Activated T-helper 17 cell treated with anti-CD3 and anti-CD28 coated beads, Interleukin-2, amount 50 U/mL, for 72 hours (primary cell): ENCODE data around the gene TRIM8. TPM values are rescaled to one million over a fixed set of nuclear protein-coding genes. Genes with fewer than 3 reads are reported as not detected.
A peak's percentile ranks its signal among the peaks of the same experiment; 100 is the strongest.

Experiments
- ATAC-seq: fragments of 150-1000 bp; cut with Tn5 transposase; replicated peaks from 2 replicates; pipeline ENCODE4 v1.10.0; 2021; ENCODE audit warnings: mild to moderate bottlenecking, moderate library complexity
- H3K27ac Mint-ChIP-seq: one replicate; pipeline ENCODE4 v1.8.0; 2022; ENCODE audit warnings: mixed read lengths
- H3K27me3 Mint-ChIP-seq: one replicate; pipeline ENCODE4 v1.8.0; 2022; ENCODE audit warnings: mixed read lengths
- H3K36me3 Mint-ChIP-seq: one replicate; pipeline ENCODE4 v1.8.0; 2022; ENCODE audit warnings: low read depth, mild to moderate bottlenecking, mixed read lengths
- H3K4me1 Mint-ChIP-seq: one replicate; pipeline ENCODE4 v1.8.0; 2022; ENCODE audit warnings: mixed read lengths
- H3K4me3 Mint-ChIP-seq: one replicate; pipeline ENCODE4 v1.8.0; 2022; ENCODE audit warnings: mild to moderate bottlenecking, mixed read lengths
- H3K9me3 Mint-ChIP-seq: one replicate; pipeline ENCODE4 v1.8.0; 2022; ENCODE audit warnings: mixed read lengths
- total RNA-seq, 2 donors: library from RNA; stranded (reverse); gene quantifications; one replicate each; pipeline ENCODE4 v1.2.3, GENCODE V29; 2022

Gene TRIM8
- total RNA-seq, 2 donors from 2014 or later = 60.0 to 73.9 TPM

- no peak for ATAC-seq
- no peaks in the 10 kb centered on the region for H3K36me3 Mint-ChIP-seq
- no peaks in the 10 kb centered on the region for H3K9me3 Mint-ChIP-seq
- H3K27me3 Mint-ChIP-seq = no peaks in the 10 kb centered on the region
- peak overlapping the region; percentile 93 for H3K27ac Mint-ChIP-seq
- H3K4me3 Mint-ChIP-seq = peak overlapping the region; percentile 57
- H3K4me1 Mint-ChIP-seq = peaks cover 31% of the 10 kb centered on the region
These were observed 10.4 kb upstream of the TRIM8 start for GRCh38 chr10:102633848-102634247.

GRCh38 chr10:102634686-102635085 lies 9.6 kb upstream of the TRIM8 start:
- no peaks in the 10 kb centered on the region for H3K9me3 Mint-ChIP-seq
- no peak for ATAC-seq
- H3K4me3 Mint-ChIP-seq = peak overlapping the region; percentile 57
- H3K27me3 Mint-ChIP-seq = no peaks in the 10 kb centered on the region
- peak overlapping the region; percentile 61 for H3K27ac Mint-ChIP-seq
- peaks cover 31% of the 10 kb centered on the region for H3K4me1 Mint-ChIP-seq
- no peaks in the 10 kb centered on the region for H3K36me3 Mint-ChIP-seq

- no peaks in the 10 kb centered on the region for H3K36me3 Mint-ChIP-seq
These were observed 8.9 kb upstream of the TRIM8 start for GRCh38 chr10:102635377-102635776.

GRCh38 chr10:102639537-102639936 lies 4.7 kb upstream of the TRIM8 start:
- no peak overlapping the region for H3K4me3 Mint-ChIP-seq
- peaks cover 1% of the 10 kb centered on the region for H3K36me3 Mint-ChIP-seq
- no peak for ATAC-seq
- H3K27me3 Mint-ChIP-seq = no peaks in the 10 kb centered on the region
- peaks cover 23% of the 10 kb centered on the region for H3K4me1 Mint-ChIP-seq
- no peak overlapping the region for H3K27ac Mint-ChIP-seq
- no peaks in the 10 kb centered on the region for H3K9me3 Mint-ChIP-seq

More at GRCh38 chr10:102635377-102635776, 8.9 kb upstream of the TRIM8 start:
- Mint-ChIP-seq H3K9me3 (no peaks in the 10 kb centered on the region), H3K4me3 (peak overlapping the region; percentile 57), H3K4me1 (peaks cover 31% of the 10 kb centered on the region), H3K27me3 (no peaks in the 10 kb centered on the region), H3K27ac (peak overlapping the region; percentile 61)
- peak; percentile 31 for ATAC-seq

GRCh38 chr10:102641402-102641801 lies 2.9 kb upstream of the TRIM8 start:
- Mint-ChIP-seq H3K9me3 (no peaks in the 10 kb centered on the region), H3K27me3 (no peaks in the 10 kb centered on the region), H3K27ac (peak overlapping the region; percentile 89), H3K4me1 (peaks cover 17% of the 10 kb centered on the region), H3K36me3 (peaks cover 20% of the 10 kb centered on the region), H3K4me3 (peak overlapping the region; percentile 90)
- no peak for ATAC-seq

GRCh38 chr10:102641880-102642735 lies 2.2 kb upstream of the TRIM8 start:
- Mint-ChIP-seq H3K27me3 (no peaks in the 10 kb centered on the region), H3K27ac (peak overlapping the region; percentile 89), H3K9me3 (no peaks in the 10 kb centered on the region), H3K4me3 (peak overlapping the region; percentile 90), H3K4me1 (peaks cover 17% of the 10 kb centered on the region), H3K36me3 (peaks cover 27% of the 10 kb centered on the region)
- peak; percentile 68 for ATAC-seq

GRCh38 chr10:102642736-102643335 lies 1.4 kb upstream of the TRIM8 start:
- ATAC-seq = no peak
- Mint-ChIP-seq H3K36me3 (peaks cover 34% of the 10 kb centered on the region), H3K27ac (peak overlapping the region; percentile 62), H3K27me3 (no peaks in the 10 kb centered on the region), H3K9me3 (no peaks in the 10 kb centered on the region), H3K4me3 (peak overlapping the region; percentile 90), H3K4me1 (peaks cover 20% of the 10 kb centered on the region)

GRCh38 chr10:102643336-102644065 lies 778 bp upstream of the TRIM8 start:
- Mint-ChIP-seq H3K4me3 (peak overlapping the region; percentile 90), H3K36me3 (peaks cover 41% of the 10 kb centered on the region), H3K27ac (no peak overlapping the region), H3K27me3 (no peaks in the 10 kb centered on the region), H3K4me1 (peaks cover 27% of the 10 kb centered on the region), H3K9me3 (no peaks in the 10 kb centered on the region)
- no peak for ATAC-seq

- H3K4me3 Mint-ChIP-seq = peak overlapping the region; percentile 99
- H3K4me1 Mint-ChIP-seq = peaks cover 33% of the 10 kb centered on the region
- no peaks in the 10 kb centered on the region for H3K9me3 Mint-ChIP-seq
- peak overlapping the region; percentile 97 for H3K27ac Mint-ChIP-seq
- ATAC-seq = peak; percentile 6
- H3K36me3 Mint-ChIP-seq = peaks cover 49% of the 10 kb centered on the region
- no peaks in the 10 kb centered on the region for H3K27me3 Mint-ChIP-seq
These were observed 538 bp downstream of the TRIM8 start for GRCh38 chr10:102644646-102645387.

GRCh38 chr10:102645388-102645740 lies 1.1 kb downstream of the TRIM8 start:
- peaks cover 53% of the 10 kb centered on the region for H3K36me3 Mint-ChIP-seq
- H3K9me3 Mint-ChIP-seq = no peaks in the 10 kb centered on the region
- H3K27ac Mint-ChIP-seq = peak overlapping the region; percentile 97
- H3K27me3 Mint-ChIP-seq = no peaks in the 10 kb centered on the region
- H3K4me1 Mint-ChIP-seq = peaks cover 33% of the 10 kb centered on the region
- ATAC-seq = peak; percentile 0
- H3K4me3 Mint-ChIP-seq = peak overlapping the region; percentile 99

- ATAC-seq = peak; percentile 64
- H3K36me3 Mint-ChIP-seq = peaks cover 59% of the 10 kb centered on the region
These were observed 1.7 kb downstream of the TRIM8 start for GRCh38 chr10:102645741-102646609.

GRCh38 chr10:102646610-102647442 lies 2.5 kb downstream of the TRIM8 start:
- Mint-ChIP-seq H3K36me3 (peaks cover 65% of the 10 kb centered on the region), H3K4me1 (peaks cover 34% of the 10 kb centered on the region), H3K27ac (peak overlapping the region; percentile 97), H3K27me3 (no peaks in the 10 kb centered on the region), H3K9me3 (no peaks in the 10 kb centered on the region), H3K4me3 (peak overlapping the region; percentile 99)
- no peak for ATAC-seq

More at GRCh38 chr10:102645741-102646609, 1.7 kb downstream of the TRIM8 start:
- Mint-ChIP-seq H3K27me3 (no peaks in the 10 kb centered on the region), H3K27ac (peak overlapping the region; percentile 97), H3K4me3 (peak overlapping the region; percentile 99), H3K4me1 (peaks cover 33% of the 10 kb centered on the region), H3K9me3 (no peaks in the 10 kb centered on the region)
